Measurements from ENCODE around the gene PMVK.
"Not testable (repeated sequence)": the region's sequence is repeated elsewhere in the genome, so short reads cannot be mapped to it uniquely, and the experiment has no call there.

GRCh38 chr1:154977762-154978161 is 41.2 kb upstream of the PMVK start:
- not testable (repeated sequence) for TF ChIP-seq CTCF (IDR thresholded peaks at IDR 0.05; ENCODE audit: low read depth, low read length, missing input control); SP1 (IDR thresholded peaks at IDR 0.05); NR2F2 (IDR thresholded peaks at IDR 0.05)

Data from liver (tissue), 3 donors.